ENCODE results near the gene CCDC30. TPM values are rescaled to one million over a fixed set of nuclear protein-coding genes. Genes with fewer than 3 reads are reported as not detected.

The CCDC30 gene
- total RNA-seq, 3 donors from 2014 or later, result 0.22 to 0.89 (median 0.55) TPM

DNA sequence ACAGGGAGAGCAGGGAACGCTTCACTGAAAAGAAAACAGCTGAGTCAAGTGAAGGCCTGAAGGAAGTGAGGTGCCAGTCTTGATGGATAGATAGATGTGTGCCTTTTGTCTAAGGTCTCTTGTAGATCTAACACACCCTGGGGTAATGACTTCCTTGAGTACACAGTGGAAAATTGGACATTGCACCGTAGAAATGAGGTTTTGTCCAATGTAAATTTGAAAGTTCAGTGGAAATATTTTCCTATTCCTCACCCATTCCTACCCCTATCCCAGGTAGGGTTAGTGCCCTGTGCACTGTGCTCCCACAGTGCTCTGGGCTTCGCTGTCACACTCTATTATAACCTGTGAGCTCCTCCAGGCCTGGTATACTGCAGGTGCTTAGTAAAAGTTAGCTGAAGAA is 31.6 kb upstream of the CCDC30 start:
- DNase-seq, result no peak
- Mint-ChIP-seq H3K9me3 (no peaks in the 10 kb centered on the region), H3K27me3 (ENCODE audit: low read depth) (no peaks in the 10 kb centered on the region), H3K36me3 (ENCODE audit: insufficient read depth) (no peaks in the 10 kb centered on the region), H3K4me1 (ENCODE audit: low read depth) (no peaks in the 10 kb centered on the region), H3K4me3 (no peak overlapping the region)
- ATAC-seq, result no peak

DNA sequence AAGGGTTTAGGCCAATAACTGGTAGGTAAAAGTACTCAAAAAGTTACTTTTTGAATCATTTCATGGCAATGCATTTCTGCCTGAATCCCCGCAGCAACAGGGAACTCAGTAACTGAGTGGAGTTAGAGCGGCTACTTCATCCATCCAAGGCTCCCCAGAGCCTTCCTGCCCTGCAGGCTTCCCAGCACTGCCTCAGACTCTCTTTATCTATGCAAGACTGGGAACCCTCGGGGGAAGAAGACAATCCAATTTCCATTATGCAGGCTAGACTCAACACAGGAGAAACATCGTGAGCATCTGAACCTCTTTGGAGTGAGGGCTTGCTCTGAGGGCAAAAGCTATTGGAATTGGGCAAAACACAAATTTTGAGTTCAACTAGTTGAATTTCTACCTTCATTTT is 30.4 kb upstream of the CCDC30 start:
- DNase-seq (no peak), ATAC-seq (no peak)
- Mint-ChIP-seq H3K36me3 (ENCODE audit: insufficient read depth) (no peaks in the 10 kb centered on the region), H3K27me3 (ENCODE audit: low read depth) (no peaks in the 10 kb centered on the region), H3K4me1 (ENCODE audit: low read depth) (no peaks in the 10 kb centered on the region), H3K9me3 (no peaks in the 10 kb centered on the region), H3K4me3 (no peak overlapping the region)

DNA sequence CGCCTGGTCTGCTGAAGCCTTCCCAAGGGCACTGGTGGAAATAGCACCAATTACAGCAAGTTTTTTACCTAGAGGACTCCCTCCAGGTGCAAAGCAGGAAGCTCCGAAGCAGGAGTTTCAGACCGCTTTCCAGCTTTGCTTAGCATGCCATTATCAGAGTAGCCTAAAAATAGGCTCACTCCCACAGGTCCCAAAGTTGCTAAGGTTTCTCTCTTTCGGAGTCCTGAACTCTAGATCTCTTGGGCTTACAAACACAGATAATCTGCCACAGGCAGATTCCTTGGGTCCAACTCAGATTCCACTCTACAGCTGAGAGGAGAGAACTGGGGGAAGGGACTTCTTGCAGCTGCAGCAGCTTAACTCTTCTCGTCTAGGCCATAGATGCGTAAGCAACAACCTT is 29.7 kb upstream of the CCDC30 start:
- ATAC-seq (no peak), DNase-seq (no peak)
- Mint-ChIP-seq H3K9me3 (no peaks in the 10 kb centered on the region), H3K4me3 (no peak overlapping the region), H3K27me3 (ENCODE audit: low read depth) (peaks cover 3% of the 10 kb centered on the region), H3K4me1 (ENCODE audit: low read depth) (no peaks in the 10 kb centered on the region), H3K36me3 (ENCODE audit: insufficient read depth) (no peaks in the 10 kb centered on the region)

DNA sequence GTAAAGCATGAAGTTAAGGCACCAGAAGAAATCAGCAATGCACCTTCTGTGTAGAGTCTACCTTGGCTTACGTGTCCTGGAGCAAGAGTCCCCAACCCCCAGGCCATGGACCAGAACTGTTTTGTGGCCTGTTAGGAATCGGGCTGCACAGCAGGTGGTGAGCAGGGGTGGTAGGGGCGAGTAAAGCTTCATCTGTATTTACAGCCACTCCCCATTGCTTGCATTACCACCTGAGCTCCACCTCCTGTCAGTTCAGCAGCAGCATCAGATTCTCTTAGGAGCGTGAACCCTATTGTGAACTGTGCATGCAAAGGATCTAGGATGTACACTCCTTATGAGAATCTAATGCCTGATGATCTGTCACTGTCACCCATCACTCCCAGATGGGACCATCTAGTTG is 28.7 kb upstream of the CCDC30 start:
- H3K4me1 Mint-ChIP-seq (ENCODE audit: low read depth), result no peaks in the 10 kb centered on the region
- ATAC-seq (no peak), DNase-seq (no peak)
- no peaks in the 10 kb centered on the region for H3K36me3 Mint-ChIP-seq (ENCODE audit: insufficient read depth)
- H3K9me3 Mint-ChIP-seq, result no peaks in the 10 kb centered on the region
- H3K27me3 Mint-ChIP-seq (ENCODE audit: low read depth), result peaks cover 3% of the 10 kb centered on the region
- no peak overlapping the region for H3K4me3 Mint-ChIP-seq

DNA sequence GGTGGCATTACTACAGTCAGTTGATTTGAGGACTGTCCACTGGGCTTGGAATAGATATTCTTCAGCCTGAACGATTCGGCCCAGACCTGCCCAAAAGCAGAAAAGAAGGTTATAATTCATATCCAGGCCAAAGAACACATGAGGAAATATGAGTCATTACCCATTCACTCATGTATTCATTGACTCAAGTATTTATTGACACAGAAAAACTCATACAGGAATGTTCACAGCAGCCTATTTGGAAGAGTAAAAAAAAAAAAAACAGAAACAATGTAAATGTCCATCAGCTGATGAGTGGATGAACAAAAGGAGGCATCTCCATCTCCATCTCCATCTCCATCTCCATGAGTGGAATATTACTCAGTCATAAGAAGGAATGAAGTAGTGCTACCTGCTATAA is 23.1 kb upstream of the CCDC30 start:
- no peaks in the 10 kb centered on the region for H3K4me1 Mint-ChIP-seq (ENCODE audit: low read depth)
- H3K4me3 Mint-ChIP-seq, result no peak overlapping the region
- H3K36me3 Mint-ChIP-seq (ENCODE audit: insufficient read depth), result no peaks in the 10 kb centered on the region
- ATAC-seq (no peak), DNase-seq (no peak)
- H3K27me3 Mint-ChIP-seq (ENCODE audit: low read depth), result peaks cover 3% of the 10 kb centered on the region
- no peaks in the 10 kb centered on the region for H3K9me3 Mint-ChIP-seq

DNA sequence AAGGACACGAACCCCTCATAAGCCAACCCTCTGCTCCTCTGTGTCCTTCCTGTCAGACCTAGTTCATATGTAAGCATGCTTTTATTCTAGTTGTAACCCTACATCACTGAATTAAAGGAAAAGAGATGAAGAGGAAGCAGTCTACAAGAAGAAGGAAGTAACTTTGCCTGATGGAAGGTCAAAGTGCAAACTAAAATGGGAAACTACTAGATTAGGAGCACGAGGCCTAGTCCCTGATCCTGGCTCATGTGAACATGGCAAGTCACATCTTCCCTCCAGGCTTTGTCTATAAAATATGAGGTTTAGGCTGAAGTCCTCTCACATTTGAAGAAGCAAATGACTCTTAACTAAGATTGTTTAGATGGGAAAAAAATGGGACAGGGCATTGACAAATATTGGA is 20.4 kb upstream of the CCDC30 start:
- DNase-seq, result no peak
- Mint-ChIP-seq H3K4me3 (no peak overlapping the region), H3K4me1 (ENCODE audit: low read depth) (no peaks in the 10 kb centered on the region), H3K36me3 (ENCODE audit: insufficient read depth) (no peaks in the 10 kb centered on the region), H3K27me3 (ENCODE audit: low read depth) (peaks cover 3% of the 10 kb centered on the region), H3K9me3 (no peaks in the 10 kb centered on the region)
- no peak for ATAC-seq

DNA sequence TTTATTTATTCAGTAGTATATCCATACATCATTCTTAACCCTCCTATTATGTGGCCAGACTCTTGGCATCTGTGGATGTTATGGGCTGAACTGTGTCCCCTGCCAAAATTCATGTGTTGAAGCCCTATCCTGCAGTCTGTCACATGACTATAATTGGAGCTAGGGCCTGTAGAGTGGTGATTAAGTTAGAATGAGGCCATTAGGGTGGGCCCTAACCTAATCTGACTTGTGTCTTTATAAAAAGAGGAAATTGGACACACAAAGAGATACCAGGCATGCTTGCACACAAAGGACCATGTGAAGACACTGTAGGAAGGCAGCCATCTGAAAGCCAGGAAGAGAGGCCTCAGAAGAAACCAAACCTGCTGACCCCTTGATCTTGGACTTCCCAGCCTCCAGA is 13.8 kb upstream of the CCDC30 start:
- no peaks in the 10 kb centered on the region for H3K27me3 Mint-ChIP-seq (ENCODE audit: low read depth)

DNA sequence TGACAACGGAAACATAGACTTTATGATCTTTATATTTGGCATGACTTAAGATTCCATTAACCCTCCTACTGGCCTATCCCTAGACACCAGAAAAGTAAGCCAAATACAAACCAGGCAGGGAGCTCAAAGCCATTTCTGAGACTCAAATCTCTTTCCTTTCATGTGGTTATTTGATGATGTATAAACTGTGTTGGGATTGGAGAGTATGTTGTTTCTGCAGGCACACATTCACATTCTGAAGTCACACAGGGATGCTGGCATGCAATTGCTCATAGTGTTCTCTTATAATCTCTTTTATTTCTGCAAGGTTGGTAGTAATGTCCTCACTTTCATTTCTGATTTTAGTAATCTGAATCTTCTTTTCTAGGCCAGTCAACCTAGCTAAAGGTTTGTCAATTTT is 13.0 kb upstream of the CCDC30 start:
- DNase-seq (no peak), ATAC-seq (peak in 1 of 2 donors; percentile 48)
- Mint-ChIP-seq H3K9me3 (no peaks in the 10 kb centered on the region), H3K4me1 (ENCODE audit: low read depth) (no peaks in the 10 kb centered on the region), H3K36me3 (ENCODE audit: insufficient read depth) (no peaks in the 10 kb centered on the region), H3K4me3 (no peak overlapping the region), H3K27me3 (ENCODE audit: low read depth) (no peaks in the 10 kb centered on the region)

More for the DNA sequence above, 13.8 kb upstream of the CCDC30 start:
- H3K9me3 Mint-ChIP-seq, result no peaks in the 10 kb centered on the region
- DNase-seq, result no peak
- H3K4me1 Mint-ChIP-seq (ENCODE audit: low read depth), result no peaks in the 10 kb centered on the region
- no peak for ATAC-seq
- no peaks in the 10 kb centered on the region for H3K36me3 Mint-ChIP-seq (ENCODE audit: insufficient read depth)
- no peak overlapping the region for H3K4me3 Mint-ChIP-seq

DNA sequence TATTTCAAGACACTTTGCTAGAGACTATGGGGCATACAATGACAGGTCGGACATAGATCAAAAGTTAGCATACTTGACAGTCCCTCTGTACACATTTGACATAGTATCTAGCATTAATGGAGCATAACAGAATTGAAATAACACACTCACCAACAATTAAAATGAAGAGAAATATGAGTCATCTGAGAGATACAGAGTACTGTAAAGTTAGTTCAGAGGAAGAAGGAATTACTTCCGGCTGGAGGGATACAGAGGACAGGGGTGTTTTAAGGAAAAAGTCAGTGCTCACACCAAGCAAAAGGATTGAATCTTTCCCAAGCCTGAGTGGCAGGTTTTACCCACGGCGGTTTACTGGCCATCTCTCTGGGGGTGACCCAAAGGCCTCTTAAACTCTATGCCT is 9.7 kb upstream of the CCDC30 start:
- no peak for DNase-seq
- H3K4me3 Mint-ChIP-seq, result no peak overlapping the region
- H3K36me3 Mint-ChIP-seq (ENCODE audit: insufficient read depth), result peaks cover 10% of the 10 kb centered on the region
- H3K4me1 Mint-ChIP-seq (ENCODE audit: low read depth), result peaks cover 26% of the 10 kb centered on the region
- no peaks in the 10 kb centered on the region for H3K27me3 Mint-ChIP-seq (ENCODE audit: low read depth)
- no peak for ATAC-seq
- no peaks in the 10 kb centered on the region for H3K9me3 Mint-ChIP-seq

DNA sequence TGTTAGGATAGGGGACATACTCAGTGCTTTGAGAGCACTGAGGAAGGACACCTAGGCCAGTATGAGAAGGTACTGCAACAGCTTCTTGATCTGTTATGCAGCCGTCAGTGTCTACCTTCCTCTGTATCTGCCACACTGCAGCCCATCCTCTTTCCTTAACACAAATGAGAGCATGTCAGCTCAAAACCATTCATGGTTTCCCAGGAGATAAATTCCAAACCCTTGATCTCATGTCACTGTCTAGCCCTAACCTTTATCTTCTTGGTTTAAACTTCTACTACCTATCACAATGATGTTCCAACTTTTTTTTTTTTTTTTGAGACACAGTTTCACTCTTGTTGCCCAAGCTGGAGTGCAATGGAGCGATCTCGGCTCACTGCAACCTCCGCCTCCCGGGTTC is 8.7 kb upstream of the CCDC30 start:
- no peaks in the 10 kb centered on the region for H3K9me3 Mint-ChIP-seq
- H3K36me3 Mint-ChIP-seq (ENCODE audit: insufficient read depth), result peaks cover 15% of the 10 kb centered on the region
- no peaks in the 10 kb centered on the region for H3K27me3 Mint-ChIP-seq (ENCODE audit: low read depth)
- DNase-seq (no peak), ATAC-seq (no peak)
- H3K4me1 Mint-ChIP-seq (ENCODE audit: low read depth), result peaks cover 32% of the 10 kb centered on the region
- H3K4me3 Mint-ChIP-seq, result no peak overlapping the region

DNA sequence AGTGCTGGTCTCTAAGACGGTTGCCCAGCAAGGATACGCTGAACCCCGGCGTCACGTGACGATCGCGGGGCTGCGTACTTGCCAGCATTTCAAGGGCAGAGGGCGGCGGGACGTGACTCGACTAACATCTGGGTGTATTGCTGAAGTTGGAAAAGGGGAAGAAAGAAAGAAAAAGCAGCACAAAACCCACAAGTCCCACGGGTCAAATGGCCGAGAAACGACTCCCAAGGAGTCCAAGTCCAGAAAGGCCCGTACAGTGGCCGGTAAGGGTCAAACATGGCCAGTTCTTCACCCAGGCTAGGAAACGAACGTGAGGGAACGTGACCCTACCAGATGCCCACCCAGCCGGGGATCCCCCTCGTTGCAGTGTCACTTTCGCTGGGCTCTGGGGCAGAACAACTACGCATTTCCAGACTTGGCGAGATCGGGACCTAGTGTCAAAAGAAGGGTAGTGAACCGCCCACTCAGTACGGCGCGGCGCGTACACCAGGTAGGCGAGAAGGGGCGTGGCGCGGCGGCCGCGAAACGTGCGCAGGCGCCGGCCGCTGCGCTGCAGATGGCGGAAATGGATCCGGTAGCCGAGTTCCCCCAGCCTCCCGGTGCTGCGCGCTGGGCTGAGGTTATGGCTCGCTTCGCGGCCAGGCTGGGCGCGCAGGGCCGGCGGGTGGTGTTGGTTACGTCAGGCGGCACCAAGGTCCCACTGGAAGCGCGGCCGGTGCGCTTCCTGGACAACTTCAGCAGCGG is 6.9 kb upstream of the CCDC30 start, which contains the start of the genes PPCS and ZMYND12:
Gene PPCS, plus strand, starts transcription at position 534 of the 744 bp plus-strand sequence. Its CDS starts 23 bp downstream, at position 557.
Gene ZMYND12, minus strand, starts transcription at position 13 of the 744 bp plus-strand sequence. CDS start 25 bp downstream, outside the sequence.
- H3K36me3 Mint-ChIP-seq (ENCODE audit: insufficient read depth), result peaks cover 26% of the 10 kb centered on the region
- peak; percentile 91 for DNase-seq
- H3K27me3 Mint-ChIP-seq (ENCODE audit: low read depth), result no peaks in the 10 kb centered on the region
- peaks cover 43% of the 10 kb centered on the region for H3K4me1 Mint-ChIP-seq (ENCODE audit: low read depth)
- no peaks in the 10 kb centered on the region for H3K9me3 Mint-ChIP-seq
- peak; percentile 93 to 94 for ATAC-seq
- peak within 1 kb of the TSS; percentile 92 for H3K4me3 Mint-ChIP-seq

DNA sequence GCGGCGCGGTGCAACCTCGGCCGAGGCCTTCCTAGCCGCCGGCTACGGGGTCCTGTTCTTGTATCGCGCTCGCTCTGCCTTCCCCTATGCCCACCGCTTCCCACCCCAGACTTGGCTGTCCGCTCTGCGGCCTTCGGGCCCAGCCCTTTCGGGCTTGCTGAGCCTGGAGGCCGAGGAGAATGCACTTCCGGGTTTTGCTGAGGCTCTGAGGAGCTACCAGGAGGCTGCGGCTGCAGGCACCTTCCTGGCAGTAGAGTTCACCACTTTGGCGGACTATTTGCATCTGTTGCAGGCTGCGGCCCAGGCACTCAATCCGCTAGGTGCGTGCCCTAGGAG is 6.4 kb upstream of the CCDC30 start:
- peaks cover 26% of the 10 kb centered on the region for H3K36me3 Mint-ChIP-seq (ENCODE audit: insufficient read depth)
- ATAC-seq, result peak; percentile 62 to 65
- DNase-seq, result peak; percentile 39
- H3K4me3 Mint-ChIP-seq, result peak overlapping the region; percentile 92
- H3K4me1 Mint-ChIP-seq (ENCODE audit: low read depth), result peaks cover 43% of the 10 kb centered on the region
- no peaks in the 10 kb centered on the region for H3K27me3 Mint-ChIP-seq (ENCODE audit: low read depth)
- H3K9me3 Mint-ChIP-seq, result no peaks in the 10 kb centered on the region

DNA sequence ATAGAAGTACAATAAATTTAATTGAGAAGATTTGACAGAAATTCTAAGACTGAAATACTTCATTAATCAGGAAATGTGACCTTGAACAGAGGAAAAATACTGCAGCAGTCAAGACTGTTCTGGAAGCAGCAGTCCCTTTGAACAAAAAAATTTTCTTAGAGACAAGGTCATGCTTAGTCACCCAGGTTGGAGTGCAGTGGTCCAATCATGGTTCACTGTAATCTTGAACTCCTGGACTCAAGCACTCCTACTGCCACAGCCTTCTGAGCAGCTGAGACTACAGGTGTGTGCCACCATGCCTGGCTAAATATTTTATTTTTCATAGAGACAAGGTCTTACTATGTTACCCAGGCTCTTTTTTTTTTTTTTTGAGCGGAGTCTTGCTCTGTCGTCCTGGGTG is 1.9 kb upstream of the CCDC30 start:
- H3K27me3 Mint-ChIP-seq (ENCODE audit: low read depth), result no peaks in the 10 kb centered on the region
- no peak overlapping the region for H3K4me3 Mint-ChIP-seq
- H3K4me1 Mint-ChIP-seq (ENCODE audit: low read depth), result peaks cover 53% of the 10 kb centered on the region
- H3K36me3 Mint-ChIP-seq (ENCODE audit: insufficient read depth), result peaks cover 26% of the 10 kb centered on the region
- ATAC-seq (no peak), DNase-seq (no peak)
- no peaks in the 10 kb centered on the region for H3K9me3 Mint-ChIP-seq

DNA sequence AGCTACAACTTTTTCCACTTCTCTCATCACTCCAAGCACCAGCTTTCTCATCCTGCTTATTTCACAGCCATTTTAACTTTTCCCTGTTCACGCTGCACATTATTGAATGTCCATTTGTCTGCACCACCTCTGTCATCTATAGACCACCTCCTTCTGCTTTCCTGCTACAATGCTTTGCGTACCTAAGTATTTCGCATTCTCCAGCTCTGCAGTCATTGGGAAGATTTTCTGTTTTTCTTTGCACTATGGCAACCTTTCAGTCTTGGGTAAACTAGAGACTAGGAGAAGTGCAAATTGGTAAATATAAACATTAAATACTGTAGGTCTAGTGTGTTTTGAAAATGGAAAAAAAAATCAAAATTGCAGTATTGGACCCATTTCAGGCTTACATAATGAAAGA is 835 bp downstream of the CCDC30 start:
- Mint-ChIP-seq H3K36me3 (ENCODE audit: insufficient read depth) (peaks cover 14% of the 10 kb centered on the region), H3K9me3 (no peaks in the 10 kb centered on the region)

DNA sequence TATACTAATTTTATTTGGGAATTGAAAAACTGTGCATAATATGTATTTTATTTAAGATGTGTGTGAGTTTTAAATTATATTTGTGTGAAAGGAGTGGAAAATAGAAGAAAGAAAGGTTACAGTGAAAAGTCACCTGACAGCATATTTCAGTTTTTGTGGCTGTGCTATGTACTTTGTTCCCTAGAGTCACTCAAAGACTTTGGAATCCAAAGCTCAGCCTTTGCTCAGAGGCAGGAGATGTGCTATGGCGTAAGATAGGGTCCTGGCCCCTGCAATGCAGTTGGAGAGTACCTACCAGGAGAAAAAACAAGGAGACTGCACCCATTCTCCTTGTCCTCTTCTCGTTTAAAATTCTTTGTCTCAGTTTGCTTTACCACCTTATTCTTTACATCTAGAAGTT is 2.9 kb downstream of the CCDC30 start:
- no peak overlapping the region for H3K4me3 Mint-ChIP-seq
- no peak for ATAC-seq
- no peak for DNase-seq
- no peaks in the 10 kb centered on the region for H3K9me3 Mint-ChIP-seq
- H3K4me1 Mint-ChIP-seq (ENCODE audit: low read depth), result peaks cover 18% of the 10 kb centered on the region
- H3K36me3 Mint-ChIP-seq (ENCODE audit: insufficient read depth), result peaks cover 3% of the 10 kb centered on the region
- no peaks in the 10 kb centered on the region for H3K27me3 Mint-ChIP-seq (ENCODE audit: low read depth)

More for the DNA sequence above, 835 bp downstream of the CCDC30 start:
- Mint-ChIP-seq H3K27me3 (ENCODE audit: low read depth) (no peaks in the 10 kb centered on the region), H3K4me1 (ENCODE audit: low read depth) (peaks cover 31% of the 10 kb centered on the region), H3K4me3 (peak overlapping the region; percentile 84)
- DNase-seq (no peak), ATAC-seq (no peak)
